Measurements from ENCODE around the gene MYO3B.

Gene MYO3B

DNA sequence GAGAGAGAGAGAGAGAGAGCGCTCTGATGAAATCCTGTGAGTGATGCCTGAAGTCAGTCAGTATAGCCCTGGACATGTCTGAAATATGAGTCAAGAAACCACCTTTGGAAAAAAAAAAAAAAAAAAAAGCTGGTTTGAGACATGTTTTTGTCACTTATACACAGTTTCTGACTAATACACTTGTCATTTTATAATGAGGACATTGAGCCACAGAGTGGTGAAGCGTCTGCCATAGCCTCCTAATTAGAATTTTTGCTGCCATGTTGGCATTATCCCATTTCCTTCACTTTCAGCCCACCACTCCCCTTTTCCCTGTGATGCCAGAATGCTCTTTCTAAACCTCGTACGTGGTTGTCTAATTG, 15.7 kb upstream of the MYO3B start:
- no peak for DNase-seq

DNA sequence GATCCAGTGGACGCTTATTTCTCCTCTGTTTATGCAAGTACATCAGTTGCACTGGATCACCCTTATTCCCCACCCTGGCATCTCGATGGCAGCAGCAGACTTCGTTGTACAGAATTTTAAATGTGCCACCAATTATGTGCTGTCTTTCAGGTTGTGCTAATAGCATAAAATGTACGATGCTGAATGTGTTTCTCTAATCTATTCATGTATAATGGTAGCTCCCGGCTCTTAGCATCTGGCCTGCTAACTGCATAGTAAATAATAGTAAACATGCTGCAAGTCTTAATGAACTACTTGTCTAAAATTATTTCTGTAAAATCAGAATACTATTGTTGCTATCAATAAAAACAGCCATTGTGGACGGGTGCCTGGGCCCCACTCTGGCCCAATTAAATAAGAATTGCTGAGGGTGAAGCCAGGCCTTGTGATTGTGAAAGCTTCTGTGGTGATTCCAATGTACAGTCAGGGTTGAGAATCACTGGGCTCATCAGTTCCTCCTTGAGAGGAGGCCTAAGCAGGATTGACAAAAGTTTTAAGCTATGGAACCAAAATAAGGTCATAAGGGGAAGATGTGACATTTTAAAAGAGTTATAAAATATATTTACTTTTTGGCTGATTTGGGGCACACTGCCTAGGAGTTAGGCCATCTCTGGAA, 14.4 kb upstream of the MYO3B start:
- DNase-seq: no peak

DNA sequence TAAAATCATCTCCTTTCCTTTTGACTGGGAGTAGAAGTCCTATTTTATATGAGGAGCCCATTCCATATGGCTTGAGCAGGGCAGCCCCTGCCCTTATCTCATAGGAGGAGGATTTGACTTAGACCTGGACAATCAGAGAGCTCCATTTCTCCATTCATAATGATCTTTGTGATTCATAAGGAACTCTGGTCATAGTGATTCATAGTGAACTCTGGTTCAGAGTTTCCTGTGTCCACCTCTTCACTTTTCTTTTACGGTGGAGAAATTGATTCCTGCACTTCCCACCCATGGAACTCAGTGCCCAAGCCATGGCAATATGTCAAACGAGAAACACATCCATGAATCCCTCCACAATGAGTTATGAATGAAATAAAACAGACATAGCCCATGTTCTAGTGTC, 12.8 kb upstream of the MYO3B start:
- DNase-seq: no peak

DNA sequence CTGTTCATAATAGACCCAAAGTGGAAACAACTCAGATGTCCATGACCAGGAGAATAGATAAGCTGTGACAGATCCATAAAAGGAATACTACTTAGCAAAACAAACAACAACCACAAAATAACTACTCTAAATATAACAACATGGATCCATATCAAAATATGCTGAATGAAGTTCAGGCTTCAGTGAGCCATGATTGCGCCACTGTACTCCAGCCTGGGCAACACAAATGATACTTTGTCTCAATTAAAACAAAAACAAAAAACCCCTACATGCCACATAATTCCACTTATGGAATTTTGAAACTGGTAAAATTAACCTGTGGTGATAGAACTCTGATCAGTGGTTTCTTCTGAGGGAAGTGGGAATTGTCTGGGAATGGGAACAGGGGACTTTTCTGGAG, 11.2 kb upstream of the MYO3B start:
- no peak for DNase-seq

DNA sequence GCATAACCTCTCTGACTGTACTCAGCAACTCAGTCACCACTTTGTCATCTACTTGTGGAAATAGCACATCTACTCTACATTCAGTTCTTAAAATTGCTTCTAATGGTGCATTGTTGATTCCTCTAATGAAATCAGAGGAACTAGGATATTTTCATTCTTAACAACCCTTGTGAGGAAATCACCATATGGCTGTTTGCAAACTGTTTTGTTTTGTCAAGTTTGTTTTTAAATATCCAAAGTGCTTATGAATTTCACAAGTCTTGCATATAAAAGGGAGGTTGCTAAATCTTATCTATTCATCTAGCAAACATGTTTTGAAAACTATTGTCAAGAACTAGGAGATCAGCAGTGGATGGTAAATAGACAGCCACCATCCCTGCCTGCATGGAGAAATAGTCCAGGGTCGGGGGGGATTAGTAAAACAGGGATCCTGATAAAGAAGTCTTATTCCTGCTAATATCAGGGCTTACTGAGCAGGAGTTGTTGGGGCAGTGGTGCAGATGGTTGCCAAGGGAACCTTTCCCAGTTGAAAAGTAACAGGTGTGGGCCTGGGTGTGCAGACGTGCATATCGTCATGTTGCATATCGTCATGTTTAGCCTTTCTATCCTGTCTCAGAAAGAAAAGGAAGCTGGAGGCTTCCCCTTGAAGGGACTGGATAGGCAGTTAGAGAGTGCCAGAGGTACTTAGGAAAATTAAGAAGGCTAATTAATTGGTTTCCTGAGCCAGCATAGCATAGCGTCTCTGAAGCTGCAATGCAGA, 7.5 kb upstream of the MYO3B start:
- DNase-seq: no peak

DNA sequence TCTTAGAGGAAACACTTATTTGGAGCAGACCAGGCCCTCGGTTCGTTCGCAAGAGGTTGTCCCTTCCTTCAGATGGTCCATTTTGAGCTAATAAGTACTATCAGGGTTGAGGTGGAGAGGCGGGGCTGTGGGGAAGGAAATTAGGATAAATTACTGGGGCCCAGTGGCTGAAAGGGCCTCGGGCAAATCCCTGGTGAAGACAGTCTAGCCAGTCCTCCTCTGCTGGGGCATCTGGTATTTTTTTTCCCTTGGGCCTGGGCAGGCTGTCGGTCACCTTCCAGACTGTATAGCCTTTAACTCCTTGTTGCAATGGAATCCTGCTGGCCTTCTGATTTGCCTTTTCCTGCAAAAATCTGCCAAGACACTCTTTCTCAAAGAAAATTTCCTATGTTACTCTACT, 1.7 kb upstream of the MYO3B start:
- DNase-seq: no peak

DNA sequence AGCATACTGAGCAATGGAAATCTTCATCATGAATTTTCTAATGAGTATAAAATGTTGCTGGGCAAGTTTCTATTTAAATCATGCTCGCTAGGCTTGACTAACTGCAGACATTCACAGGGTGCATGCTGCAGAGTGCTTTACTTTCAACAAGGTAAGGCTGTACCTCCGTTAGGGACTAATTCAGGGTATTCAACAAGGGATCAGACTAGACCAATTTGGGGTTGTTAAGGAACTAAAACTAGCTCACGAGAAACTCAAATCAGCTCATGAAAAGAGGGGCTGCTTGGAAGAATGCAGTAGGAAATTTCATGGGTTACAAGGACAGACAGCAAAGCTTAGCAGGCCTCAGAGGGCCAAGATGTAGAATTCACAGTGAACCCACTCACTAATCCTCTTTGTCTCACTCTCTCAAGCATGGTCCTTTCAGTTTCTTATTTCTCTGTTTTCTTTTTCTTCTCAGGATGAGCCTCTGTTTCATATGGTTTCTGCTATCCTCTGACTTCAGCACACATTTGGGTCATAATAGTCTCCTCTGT, 2.2 kb downstream of the MYO3B start:
- DNase-seq: no peak

DNA sequence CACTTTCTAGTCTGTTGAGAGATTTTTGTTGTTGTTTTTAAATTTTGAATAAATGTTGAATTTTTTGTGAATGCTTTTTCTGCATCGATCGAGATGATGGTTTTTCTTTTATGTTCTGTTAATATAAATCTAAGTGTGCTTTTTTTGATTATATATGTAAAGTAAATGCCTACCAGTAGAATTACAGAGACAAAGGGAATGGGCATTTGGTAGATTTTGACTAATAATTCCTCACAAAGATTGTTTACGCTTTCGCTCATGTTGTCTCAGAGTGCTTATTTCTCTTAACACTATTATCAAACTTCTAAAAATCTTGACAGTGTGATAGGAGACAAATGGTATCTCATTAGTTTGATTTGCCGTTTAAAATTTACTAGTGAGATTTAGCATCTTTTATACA, 3.7 kb downstream of the MYO3B start:
- no peak for DNase-seq

DNA sequence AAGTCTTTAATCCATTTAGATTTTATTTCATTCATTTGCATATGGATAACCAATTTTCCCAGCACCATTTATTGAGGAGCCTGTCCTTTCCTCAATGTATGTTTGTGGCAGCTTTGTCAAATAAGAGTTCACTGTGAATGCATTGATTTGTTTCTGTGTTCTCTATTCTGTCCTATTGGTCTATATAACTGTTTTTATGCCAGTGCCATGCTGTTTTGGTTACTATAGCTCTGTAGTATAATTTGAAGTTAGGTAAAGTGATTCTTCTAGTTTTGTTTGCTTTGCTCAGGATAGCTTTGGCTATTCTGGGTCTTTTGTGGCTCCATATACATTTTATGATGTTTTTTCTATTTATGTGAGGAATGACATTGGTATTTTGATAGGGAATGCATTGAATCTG, 7.4 kb downstream of the MYO3B start:
- DNase-seq: no peak

DNA sequence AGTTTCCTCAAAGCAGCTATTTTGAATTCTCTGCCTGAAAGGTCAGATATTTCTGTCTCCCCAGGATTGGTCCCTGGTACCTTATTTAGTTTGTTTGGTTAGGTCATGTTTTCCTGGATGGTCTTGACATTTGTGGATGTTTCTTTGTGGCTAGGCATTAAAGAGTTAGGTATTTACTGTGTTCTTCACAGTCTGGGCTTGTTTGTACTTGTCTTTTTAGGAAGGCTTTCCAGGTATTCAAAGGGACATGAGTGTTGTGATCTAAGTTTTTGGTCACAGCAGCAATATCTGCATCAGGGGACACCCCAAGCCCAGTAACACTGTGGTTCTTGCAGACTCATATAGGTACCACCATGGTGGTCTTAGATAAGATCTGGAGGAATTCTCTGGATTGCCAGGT, 11.8 kb downstream of the MYO3B start:
- DNase-seq: no peak

DNA sequence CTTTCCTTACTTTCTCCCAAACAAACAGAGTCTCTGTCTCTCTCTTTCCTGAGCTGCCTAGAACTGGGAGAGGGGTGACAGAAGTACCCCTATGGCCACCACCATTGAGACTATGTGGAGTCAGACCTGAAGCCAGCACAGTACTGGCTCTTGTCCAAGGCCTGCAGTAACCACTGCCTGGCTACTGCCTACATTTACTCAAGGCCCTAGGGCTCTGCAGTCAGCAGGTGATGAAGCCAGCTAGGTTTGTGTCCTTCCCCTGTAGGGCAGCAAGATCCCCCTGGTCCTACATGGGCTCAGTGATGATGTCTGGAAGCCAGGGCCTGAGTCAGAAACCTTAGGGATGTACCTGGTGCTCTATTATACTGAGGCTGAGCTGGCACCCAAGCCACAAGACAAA, 12.2 kb downstream of the MYO3B start:
- DNase-seq: no peak

DNA sequence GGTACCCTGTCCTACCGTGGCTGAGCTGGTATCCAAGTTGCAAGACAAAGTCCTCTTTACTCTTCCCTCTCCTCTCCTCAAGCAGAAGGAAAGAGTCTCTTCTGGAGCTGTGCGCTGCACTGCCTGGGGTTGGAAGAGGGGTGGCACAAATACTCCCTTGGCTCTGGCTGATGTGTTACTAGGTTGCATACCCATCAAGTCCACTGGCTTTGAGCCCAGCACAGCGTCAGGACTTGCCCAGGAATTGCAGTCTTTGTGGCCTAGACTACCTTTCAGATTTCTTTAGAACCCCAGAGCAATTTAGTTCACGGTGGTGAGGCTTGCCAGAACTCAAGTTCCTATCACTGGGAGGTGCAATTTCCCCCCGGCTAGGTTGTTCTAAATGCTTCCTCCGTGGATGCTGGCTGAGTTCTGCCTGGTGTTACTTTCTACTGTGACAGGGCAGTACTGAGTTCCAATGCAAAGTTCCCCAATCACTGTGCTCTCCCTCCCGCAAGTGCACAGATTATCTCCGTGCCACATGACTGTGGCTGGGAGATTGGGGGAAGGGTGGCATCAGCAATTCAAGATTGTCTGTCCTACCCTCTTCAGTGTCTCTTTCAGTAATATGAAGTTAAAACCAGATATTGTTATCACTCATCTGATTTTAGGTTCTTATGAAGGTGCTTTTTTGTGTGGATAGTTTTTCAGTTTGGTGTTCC, 13.4 kb downstream of the MYO3B start:
- DNase-seq: no peak

DNA sequence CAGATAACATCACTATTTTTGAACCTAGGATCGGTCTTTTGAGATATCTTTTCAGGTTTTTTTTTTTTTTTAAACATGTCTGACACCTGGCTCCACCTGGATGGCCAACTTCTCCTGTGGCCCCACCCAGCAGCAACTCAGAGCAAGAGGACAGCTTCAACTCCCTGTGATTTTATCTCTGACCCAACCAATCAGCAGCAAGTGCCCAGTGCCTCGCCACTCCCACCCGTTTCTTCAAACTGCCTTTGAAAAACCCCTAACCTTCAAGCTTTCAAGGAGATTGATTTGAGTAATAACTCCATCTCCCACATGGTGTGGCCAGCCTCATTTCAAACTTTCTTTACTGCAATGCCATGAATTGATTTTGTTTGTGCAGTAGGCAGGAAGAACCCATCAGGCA, 19.0 kb downstream of the MYO3B start:
- no peak for DNase-seq

DNA sequence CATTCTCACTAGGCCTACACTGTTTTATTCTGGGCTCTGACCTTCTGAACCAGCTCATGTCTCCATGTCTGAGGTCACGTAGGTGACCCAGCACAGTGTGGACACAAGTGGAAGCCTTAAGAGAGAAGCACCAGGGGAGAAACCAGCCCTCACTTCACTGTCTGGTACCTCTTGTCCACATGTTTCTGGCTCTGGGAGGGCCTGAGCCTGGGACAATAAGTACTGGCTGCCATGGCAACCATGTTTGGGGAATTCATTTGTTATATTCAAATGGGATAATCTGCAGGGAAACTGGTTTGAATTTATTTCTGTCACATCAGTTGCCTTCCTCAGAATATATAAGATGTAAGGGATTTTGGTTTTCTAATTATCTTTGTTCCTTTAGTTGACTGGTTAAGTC, 23.3 kb downstream of the MYO3B start:
- DNase-seq: peak in 2 of 58 donors; percentile 0 to 7

DNA sequence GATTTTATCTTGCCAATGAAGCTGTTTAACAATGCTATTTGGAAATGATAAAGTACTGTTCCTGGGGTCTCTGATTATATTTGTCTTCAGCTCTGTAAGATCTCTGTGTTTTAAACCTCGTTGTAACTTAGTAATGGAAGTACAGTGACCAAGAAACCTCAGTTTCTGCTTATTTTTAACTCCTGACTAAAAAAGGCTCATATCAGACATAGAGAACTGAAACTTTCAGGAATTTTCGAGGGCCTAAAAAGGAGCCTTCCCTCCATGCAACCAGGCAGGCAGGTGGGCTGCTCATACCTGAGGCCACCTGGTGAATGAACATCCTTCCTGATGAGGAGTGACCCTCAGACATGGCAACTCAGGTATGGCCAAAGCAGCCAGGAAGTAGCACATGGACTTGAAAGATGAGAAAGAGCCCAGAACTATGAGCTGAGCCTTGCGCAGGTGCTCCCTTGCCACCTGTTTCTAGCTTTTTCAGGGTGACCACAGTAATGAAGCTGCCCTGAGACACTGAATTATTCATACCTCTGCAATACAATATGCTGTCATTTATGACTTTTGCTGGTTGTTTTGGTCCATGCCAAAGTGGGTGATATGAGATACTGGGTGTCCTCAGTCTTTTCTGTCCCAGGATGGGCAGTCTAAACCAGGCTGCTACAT, 23.9 kb downstream of the MYO3B start:
- DNase-seq: no peak

DNA sequence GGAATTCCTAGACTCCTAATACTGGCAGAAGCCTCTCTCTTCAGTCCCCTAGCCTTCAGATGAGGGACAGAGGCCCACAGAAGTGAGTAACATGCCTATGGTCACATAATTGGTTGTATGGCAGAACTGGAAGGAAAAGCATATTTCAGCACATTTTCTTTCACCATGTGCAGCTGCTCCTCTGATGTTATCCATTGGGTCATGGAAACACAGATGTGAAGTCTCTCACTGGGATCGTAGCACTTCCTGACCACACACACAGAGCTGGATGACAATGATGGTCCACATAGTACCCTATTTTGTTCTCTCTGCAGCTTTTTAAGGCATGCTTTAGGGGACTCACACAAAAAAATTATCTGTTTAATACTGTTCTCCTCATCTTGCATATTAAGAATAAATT, 24.5 kb downstream of the MYO3B start:
- DNase-seq: no peak

DNA sequence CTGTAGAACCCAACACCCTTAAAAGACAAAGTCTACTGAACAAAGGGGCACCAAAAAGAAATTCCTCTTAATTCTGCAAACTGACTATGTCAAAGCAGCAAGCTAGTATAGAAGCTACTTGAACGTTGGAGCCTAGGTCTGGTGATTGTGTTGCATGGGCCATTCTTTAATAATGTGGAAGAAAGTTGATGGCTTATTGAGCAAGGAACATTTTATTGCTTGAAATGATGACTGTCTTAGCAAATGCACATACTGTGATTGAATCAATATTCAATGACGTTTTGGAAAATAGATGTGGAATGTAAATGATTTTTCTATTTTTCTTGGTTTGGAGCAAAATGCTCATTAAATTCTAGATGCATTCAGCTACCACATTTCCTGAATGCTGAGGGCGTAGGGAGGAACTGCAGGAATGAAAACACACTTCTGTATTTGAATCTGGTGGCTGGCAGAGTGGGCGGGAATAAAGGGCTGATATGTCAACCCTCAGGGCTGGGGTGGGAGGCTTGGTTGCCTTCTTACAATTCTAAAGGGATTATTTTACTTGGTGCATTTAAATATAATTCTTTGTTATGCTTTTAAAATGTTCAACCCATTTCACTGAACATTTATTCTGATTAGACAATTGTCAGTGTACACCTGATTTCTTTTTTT, 26.5 kb downstream of the MYO3B start:
- DNase-seq: peak in 1 of 58 donors; percentile 4

DNA sequence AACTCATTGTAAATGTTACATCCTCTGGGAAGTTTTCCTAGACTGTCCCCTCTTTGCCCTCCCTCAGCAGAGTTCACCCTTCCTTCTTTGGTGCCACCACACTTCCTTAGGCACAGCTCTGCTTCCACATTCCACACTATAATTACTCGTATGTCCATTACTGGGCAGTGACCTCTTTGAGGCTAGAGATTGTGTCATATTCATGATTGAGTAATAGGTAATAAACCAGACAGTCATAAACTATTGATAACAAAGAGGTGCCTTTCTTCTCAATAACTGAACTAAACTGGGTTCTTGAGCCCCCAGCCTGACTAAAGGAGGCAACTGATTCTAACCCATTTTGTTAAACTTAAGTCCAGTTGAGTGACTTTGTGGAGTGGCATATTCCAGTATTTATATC, 28.3 kb downstream of the MYO3B start:
- DNase-seq: no peak

DNA sequence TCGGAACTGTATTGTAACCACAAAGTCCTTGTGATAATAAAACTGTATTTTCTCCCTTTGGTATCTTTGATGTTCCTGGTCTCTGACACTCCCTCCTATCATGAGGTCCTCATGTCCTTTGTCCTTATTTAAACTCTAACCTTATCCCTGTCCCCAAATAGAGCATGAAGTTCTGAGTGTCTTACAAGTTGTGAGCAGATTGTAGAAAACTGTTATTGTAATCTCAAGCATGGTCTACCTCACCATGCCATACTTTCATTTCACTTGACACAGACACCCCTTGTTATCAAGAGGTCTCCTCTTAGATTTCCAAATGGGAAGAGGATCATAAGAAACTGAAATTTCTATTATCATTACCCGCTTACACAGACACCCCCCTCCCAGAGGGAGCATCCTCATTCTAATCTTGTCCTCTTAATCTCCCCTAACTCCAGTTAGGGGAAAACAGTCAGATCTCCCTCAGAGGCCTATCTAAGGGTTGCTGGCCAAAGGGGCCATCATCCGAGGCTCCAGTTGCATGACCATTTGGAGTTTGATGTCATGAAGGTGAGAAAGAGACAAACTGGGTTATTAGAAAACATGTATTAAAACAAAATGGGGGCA, 29.0 kb downstream of the MYO3B start:
- DNase-seq: no peak

DNA sequence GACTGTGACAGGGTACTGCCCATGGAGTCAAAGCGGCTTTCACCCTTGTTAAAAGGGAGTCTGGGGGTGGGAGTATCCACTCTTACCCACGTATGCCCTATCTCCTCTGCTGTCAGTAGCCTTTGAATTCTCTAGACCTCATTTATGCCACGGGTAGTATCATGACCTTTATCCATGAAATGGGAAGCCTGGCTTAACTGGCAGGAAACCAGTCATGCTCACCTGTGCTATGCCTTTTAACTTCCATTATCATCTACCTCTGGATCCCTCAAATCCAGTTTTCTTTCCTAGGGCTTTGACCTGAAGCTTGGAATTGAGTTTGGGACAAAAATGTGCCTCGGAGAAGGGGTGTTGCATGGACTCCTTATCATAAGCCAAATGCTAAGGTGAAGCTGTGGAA, 30.0 kb downstream of the MYO3B start:
- DNase-seq: no peak

DNA sequence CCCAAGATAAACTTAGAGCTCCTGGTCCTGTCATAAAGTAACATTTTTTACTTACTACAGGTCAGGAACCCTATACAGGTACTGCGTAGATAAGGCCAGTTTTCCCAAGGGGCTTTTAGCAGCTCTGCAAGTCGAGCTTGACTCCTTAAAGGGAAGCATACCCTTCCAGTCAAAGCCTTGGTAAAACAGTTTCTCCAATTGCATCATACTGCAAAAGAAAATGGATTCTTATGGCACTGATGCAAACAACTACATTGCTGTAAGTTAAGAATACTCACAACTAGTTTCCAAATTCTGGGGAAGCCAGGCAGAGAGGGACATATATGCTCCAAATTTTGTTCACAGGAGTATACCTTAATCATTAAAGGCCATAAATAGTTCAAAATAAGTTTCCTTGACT, 31.0 kb downstream of the MYO3B start:
- DNase-seq: no peak

Measured in anterior cingulate cortex (tissue), 58 donors.